ENCODE measurements around the gene TECPR2.

The TECPR2 gene

GRCh38 chr14:102450206-102451063, 87.7 kb downstream of the TECPR2 start:
- TF ChIP-seq SNAI2 (CRISPR knock-in tag; IDR thresholded peaks at IDR 0.05) (no peak), ZFP30 (CRISPR knock-in tag; IDR thresholded peaks at IDR 0.05) (no peak), GLIS3 (CRISPR knock-in tag; IDR thresholded peaks at IDR 0.05) (no peak), TOX (CRISPR knock-in tag; IDR thresholded peaks at IDR 0.05; ENCODE audit: borderline replicate concordance) (no peak), OSR1 (CRISPR knock-in tag; IDR thresholded peaks at IDR 0.05) (no peak), ZFP3 (CRISPR knock-in tag; IDR thresholded peaks at IDR 0.05) (no peak), PPARA (CRISPR knock-in tag; IDR thresholded peaks at IDR 0.05; ENCODE audit: borderline replicate concordance) (no peak), PATZ1 (CRISPR knock-in tag; IDR thresholded peaks at IDR 0.05; ENCODE audit: borderline replicate concordance) (no peak), ARNTL (CRISPR knock-in tag; IDR thresholded peaks at IDR 0.05; ENCODE audit: borderline replicate concordance, low read depth) (no peak), ZC3H10 (CRISPR knock-in tag; IDR thresholded peaks at IDR 0.05) (no peak), ESRRG (CRISPR knock-in tag; IDR thresholded peaks at IDR 0.05) (no peak), ISL1 (CRISPR knock-in tag; IDR thresholded peaks at IDR 0.05) (no peak), ZNF8 (CRISPR knock-in tag; IDR thresholded peaks at IDR 0.05) (no peak), POU6F1 (CRISPR knock-in tag; IDR thresholded peaks at IDR 0.05; ENCODE audit: borderline replicate concordance, low read depth) (no peak)
- TF ChIP-seq, protein P1, sequence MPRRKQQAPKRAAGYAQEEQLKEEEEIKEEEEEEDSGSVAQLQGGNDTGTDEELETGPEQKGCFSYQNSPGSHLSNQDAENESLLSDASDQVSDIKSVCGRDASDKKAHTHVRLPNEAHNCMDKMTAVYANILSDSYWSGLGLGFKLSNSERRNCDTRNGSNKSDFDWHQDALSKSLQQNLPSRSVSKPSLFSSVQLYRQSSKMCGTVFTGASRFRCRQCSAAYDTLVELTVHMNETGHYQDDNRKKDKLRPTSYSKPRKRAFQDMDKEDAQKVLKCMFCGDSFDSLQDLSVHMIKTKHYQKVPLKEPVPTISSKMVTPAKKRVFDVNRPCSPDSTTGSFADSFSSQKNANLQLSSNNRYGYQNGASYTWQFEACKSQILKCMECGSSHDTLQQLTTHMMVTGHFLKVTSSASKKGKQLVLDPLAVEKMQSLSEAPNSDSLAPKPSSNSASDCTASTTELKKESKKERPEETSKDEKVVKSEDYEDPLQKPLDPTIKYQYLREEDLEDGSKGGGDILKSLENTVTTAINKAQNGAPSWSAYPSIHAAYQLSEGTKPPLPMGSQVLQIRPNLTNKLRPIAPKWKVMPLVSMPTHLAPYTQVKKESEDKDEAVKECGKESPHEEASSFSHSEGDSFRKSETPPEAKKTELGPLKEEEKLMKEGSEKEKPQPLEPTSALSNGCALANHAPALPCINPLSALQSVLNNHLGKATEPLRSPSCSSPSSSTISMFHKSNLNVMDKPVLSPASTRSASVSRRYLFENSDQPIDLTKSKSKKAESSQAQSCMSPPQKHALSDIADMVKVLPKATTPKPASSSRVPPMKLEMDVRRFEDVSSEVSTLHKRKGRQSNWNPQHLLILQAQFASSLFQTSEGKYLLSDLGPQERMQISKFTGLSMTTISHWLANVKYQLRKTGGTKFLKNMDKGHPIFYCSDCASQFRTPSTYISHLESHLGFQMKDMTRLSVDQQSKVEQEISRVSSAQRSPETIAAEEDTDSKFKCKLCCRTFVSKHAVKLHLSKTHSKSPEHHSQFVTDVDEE (CRISPR knock-in tag; IDR thresholded peaks at IDR 0.05): no peak
- TF ChIP-seq, protein P2, sequence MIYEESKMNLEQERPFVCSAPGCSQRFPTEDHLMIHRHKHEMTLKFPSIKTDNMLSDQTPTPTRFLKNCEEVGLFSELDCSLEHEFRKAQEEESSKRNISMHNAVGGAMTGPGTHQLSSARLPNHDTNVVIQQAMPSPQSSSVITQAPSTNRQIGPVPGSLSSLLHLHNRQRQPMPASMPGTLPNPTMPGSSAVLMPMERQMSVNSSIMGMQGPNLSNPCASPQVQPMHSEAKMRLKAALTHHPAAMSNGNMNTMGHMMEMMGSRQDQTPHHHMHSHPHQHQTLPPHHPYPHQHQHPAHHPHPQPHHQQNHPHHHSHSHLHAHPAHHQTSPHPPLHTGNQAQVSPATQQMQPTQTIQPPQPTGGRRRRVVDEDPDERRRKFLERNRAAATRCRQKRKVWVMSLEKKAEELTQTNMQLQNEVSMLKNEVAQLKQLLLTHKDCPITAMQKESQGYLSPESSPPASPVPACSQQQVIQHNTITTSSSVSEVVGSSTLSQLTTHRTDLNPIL (CRISPR knock-in tag; IDR thresholded peaks at IDR 0.05; ENCODE audit: low read depth): no peak
- no peak for ATAC-seq

DNA sequence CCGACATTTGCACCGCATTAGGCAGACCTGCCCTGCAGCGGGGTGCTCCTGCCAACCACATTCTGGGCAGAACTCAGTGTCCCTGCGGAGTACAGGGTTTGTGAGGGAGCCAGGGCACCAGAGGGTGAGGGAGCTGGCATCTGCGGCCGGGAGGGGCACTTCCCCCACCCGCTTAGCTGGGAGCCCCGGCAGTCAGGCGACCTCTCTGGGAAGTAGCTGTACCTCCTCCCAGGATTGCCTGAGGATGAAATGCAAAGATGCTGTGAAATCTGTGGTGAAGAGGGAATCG, 88.3 kb downstream of the TECPR2 start:
- ATAC-seq: no peak
- TF ChIP-seq ESRRG (CRISPR knock-in tag; IDR thresholded peaks at IDR 0.05): no peak
- TF ChIP-seq ZNF70 (CRISPR knock-in tag; IDR thresholded peaks at IDR 0.05): no peak
- TF ChIP-seq PPARA (CRISPR knock-in tag; IDR thresholded peaks at IDR 0.05; ENCODE audit: borderline replicate concordance): no peak
- no peak for TF ChIP-seq POU6F1 (CRISPR knock-in tag; IDR thresholded peaks at IDR 0.05; ENCODE audit: borderline replicate concordance, low read depth)
- TF ChIP-seq ISL1 (CRISPR knock-in tag; IDR thresholded peaks at IDR 0.05): no peak
- no peak for TF ChIP-seq ZNF8 (CRISPR knock-in tag; IDR thresholded peaks at IDR 0.05)
- TF ChIP-seq, protein P1 (CRISPR knock-in tag; IDR thresholded peaks at IDR 0.05): no peak
- TF ChIP-seq TCF4 (CRISPR knock-in tag; IDR thresholded peaks at IDR 0.05; ENCODE audit: borderline replicate concordance): no peak
- no peak for TF ChIP-seq ZFP3 (CRISPR knock-in tag; IDR thresholded peaks at IDR 0.05)
- TF ChIP-seq CSDC2 (CRISPR knock-in tag; IDR thresholded peaks at IDR 0.05): no peak
- TF ChIP-seq ZFP30 (CRISPR knock-in tag; IDR thresholded peaks at IDR 0.05): no peak
- TF ChIP-seq, protein P2 (CRISPR knock-in tag; IDR thresholded peaks at IDR 0.05; ENCODE audit: low read depth): no peak
- TF ChIP-seq TOX (CRISPR knock-in tag; IDR thresholded peaks at IDR 0.05; ENCODE audit: borderline replicate concordance): no peak
- no peak for TF ChIP-seq ZC3H10 (CRISPR knock-in tag; IDR thresholded peaks at IDR 0.05)

All from SK-N-SH treated with all-trans-retinoic acid at 6 μM for 48 hours (cell line).